NCI-H345 treated with DMSO at 0.1 percent for 48 hours (cell line): Measurements from ENCODE around the gene KRT79.

ENCODE experiments used
- DNase-seq: peaks from one replicate; lab custom pipeline; 2025; ENCODE audit not compliant: unreplicated experiment; lab: John Stamatoyannopoulos, UW

Gene KRT79

GRCh38 chr12:52836042-52836466 is 1.9 kb upstream of the KRT79 start:
- no peak for DNase-seq

- no peak for DNase-seq
Observed at GRCh38 chr12:52835271-52836041, 1.3 kb upstream of the KRT79 start.

- no peak for DNase-seq
Observed at GRCh38 chr12:52834727-52835001, 553 bp upstream of the KRT79 start.

GRCh38 chr12:52832985-52833905 is 866 bp downstream of the KRT79 start:
- no peak for DNase-seq

GRCh38 chr12:52832451-52832850 is 1.7 kb downstream of the KRT79 start:
- no peak for DNase-seq

- DNase-seq: no peak
Observed at GRCh38 chr12:52831251-52831650, 2.9 kb downstream of the KRT79 start.

- no peak for DNase-seq
Observed at GRCh38 chr12:52829986-52830770, 3.9 kb downstream of the KRT79 start.

- no peak for DNase-seq
Observed at GRCh38 chr12:52828591-52829021, 5.5 kb downstream of the KRT79 start.

- DNase-seq: no peak
Observed at GRCh38 chr12:52828156-52828555, 6.0 kb downstream of the KRT79 start.

- DNase-seq: no peak
Observed at GRCh38 chr12:52827499-52828090, 6.5 kb downstream of the KRT79 start.

GRCh38 chr12:52826611-52827498 is 7.3 kb downstream of the KRT79 start:
- no peak for DNase-seq

GRCh38 chr12:52825961-52826360 is 8.2 kb downstream of the KRT79 start:
- no peak for DNase-seq

- no peak for DNase-seq
Observed at GRCh38 chr12:52824741-52825410, 9.2 kb downstream of the KRT79 start.

GRCh38 chr12:52823761-52824450 is 10.2 kb downstream of the KRT79 start:
- no peak for DNase-seq

- DNase-seq: no peak
Observed at GRCh38 chr12:52822771-52823510, 11.2 kb downstream of the KRT79 start.

GRCh38 chr12:52821826-52822660 is 12.1 kb downstream of the KRT79 start:
- DNase-seq: no peak

GRCh38 chr12:52821071-52821730 is 12.9 kb downstream of the KRT79 start:
- no peak for DNase-seq
